ENCODE measurements around the gene NEK7.
"Not testable (repeated sequence)": the region's sequence is repeated elsewhere in the genome, so short reads cannot be mapped to it uniquely, and the experiment has no call there.

Gene NEK7

DNA sequence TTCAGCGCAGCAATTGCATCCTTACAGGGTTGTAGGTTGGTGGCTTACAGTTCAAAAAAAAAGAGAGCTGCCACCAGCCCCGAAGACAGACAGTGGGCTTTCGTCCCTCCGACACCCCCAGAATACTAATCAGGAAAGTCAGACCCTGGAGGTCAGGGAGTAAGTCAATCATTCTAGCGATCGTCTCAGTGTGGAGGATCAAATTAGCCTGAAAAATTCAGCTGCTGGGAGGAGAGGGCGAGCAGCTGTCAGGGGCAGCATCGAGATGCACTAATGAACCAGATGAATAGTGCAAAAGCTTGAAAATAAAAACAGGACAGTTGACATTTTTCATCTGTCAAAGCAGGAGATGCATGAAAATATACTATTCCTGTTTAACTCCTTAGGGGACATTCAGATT lies 138.4 kb downstream of the NEK7 start:
- Histone ChIP-seq H3K36me3 (ENCODE audit: control insufficient read depth in 2 of 2, insufficient read depth in 2 of 2, low read length in 2 of 2) (peaks cover 7% of the 10 kb centered on the region in 2 donors), H3K4me3 (ENCODE audit: low read length in 2 of 2) (no peak overlapping the region), H3K9ac (ENCODE audit: low read depth in 1 of 2, low read length in 2 of 2) (no peak overlapping the region), H3K9me3 (ENCODE audit: control insufficient read depth in 2 of 2, low read length in 2 of 2) (no peaks in the 10 kb centered on the region), H3K27ac (ENCODE audit: low read depth in 2 of 2, low read length in 2 of 2) (no peak overlapping the region), H3K27me3 (ENCODE audit: control insufficient read depth in 2 of 2, insufficient read depth in 2 of 2, low read length in 2 of 2) (no peaks in the 10 kb centered on the region), H3K4me1 (ENCODE audit: control insufficient read depth in 2 of 2, insufficient read depth in 2 of 2, low read length in 2 of 2) (no peaks in the 10 kb centered on the region)

DNA sequence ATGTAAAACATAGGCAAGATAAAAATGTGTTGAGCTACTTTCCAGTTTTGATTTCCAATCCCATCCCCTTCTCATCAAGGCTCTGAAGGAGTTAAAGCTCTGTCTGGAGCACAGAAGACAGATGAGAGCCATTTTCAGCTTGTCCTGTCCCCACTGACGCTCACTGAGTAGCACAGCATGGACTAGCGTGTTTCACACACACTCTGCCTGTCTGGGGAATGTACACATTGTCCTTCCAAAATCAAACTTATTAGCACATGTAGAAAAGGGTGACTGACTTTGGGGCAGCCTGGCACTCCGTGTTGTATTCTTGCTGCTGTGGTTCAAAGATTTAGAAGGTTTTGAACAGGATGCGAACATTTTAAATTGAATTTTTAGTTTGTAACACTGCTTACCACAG lies 139.2 kb downstream of the NEK7 start:
- Histone ChIP-seq H3K4me1 (ENCODE audit: control insufficient read depth in 2 of 2, insufficient read depth in 2 of 2, low read length in 2 of 2) (no peaks in the 10 kb centered on the region), H3K4me3 (ENCODE audit: low read length in 2 of 2) (no peak overlapping the region)

DNA sequence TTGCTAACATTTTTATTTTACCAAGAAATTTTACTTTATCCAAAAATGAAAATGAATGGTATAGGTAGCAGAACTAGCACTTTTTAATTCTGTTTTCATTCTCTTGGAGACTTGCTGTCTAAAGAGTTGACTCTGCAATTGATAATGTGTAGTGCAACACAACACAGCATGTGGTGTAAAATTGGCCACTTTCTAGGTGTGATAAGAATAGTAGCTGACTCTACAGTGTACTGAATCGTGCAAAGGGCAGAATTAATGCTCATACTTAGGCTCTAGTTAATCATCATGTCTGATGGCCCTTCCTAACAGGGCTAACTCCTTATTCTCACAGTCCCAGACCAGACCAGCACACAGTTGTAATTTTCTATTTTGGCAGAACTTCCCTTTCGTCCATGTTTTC lies 140.5 kb downstream of the NEK7 start:
- no peak overlapping the region for H3K27ac ChIP-seq (ENCODE audit: low read depth in 2 of 2, low read length in 2 of 2)
- H3K27me3 ChIP-seq (ENCODE audit: control insufficient read depth in 2 of 2, insufficient read depth in 2 of 2, low read length in 2 of 2), result no peaks in the 10 kb centered on the region
- H3K9ac ChIP-seq (ENCODE audit: low read depth in 1 of 2, low read length in 2 of 2), result no peak overlapping the region
- no peaks in the 10 kb centered on the region for H3K4me1 ChIP-seq (ENCODE audit: control insufficient read depth in 2 of 2, insufficient read depth in 2 of 2, low read length in 2 of 2)
- H3K4me3 ChIP-seq (ENCODE audit: low read length in 2 of 2), result no peak overlapping the region
- H3K9me3 ChIP-seq (ENCODE audit: control insufficient read depth in 2 of 2, low read length in 2 of 2), result no peaks in the 10 kb centered on the region
- H3K36me3 ChIP-seq (ENCODE audit: control insufficient read depth in 2 of 2, insufficient read depth in 2 of 2, low read length in 2 of 2), result peaks cover 7 to 9% of the 10 kb centered on the region in 2 donors

More for the DNA sequence above, 139.2 kb downstream of the NEK7 start:
- Histone ChIP-seq H3K9me3 (ENCODE audit: control insufficient read depth in 2 of 2, low read length in 2 of 2) (no peaks in the 10 kb centered on the region), H3K27me3 (ENCODE audit: control insufficient read depth in 2 of 2, insufficient read depth in 2 of 2, low read length in 2 of 2) (no peaks in the 10 kb centered on the region), H3K36me3 (ENCODE audit: control insufficient read depth in 2 of 2, insufficient read depth in 2 of 2, low read length in 2 of 2) (peaks cover 7 to 9% of the 10 kb centered on the region in 2 donors), H3K27ac (ENCODE audit: low read depth in 2 of 2, low read length in 2 of 2) (no peak overlapping the region), H3K9ac (ENCODE audit: low read depth in 1 of 2, low read length in 2 of 2) (no peak overlapping the region)

DNA sequence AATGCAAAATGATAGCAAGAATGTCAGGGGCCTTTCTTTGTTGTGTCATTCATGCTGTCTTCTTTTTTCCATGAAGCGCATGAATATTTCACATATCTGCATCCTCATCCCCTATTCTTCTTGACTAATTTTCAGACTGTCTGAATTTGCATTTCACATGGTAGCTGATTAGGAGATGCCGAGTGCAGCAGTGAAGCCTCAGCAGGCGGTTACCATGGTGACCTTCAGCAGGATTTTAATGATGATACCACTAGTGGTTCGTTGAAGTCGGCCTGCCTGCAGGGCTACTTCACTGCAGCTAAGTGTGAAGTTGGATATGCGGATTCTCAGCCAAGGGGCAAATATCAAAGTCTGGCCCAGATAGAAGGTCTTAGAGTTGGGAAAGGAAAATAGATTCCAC lies 141.8 kb downstream of the NEK7 start:
- no peaks in the 10 kb centered on the region for H3K27me3 ChIP-seq (ENCODE audit: control insufficient read depth in 2 of 2, insufficient read depth in 2 of 2, low read length in 2 of 2)
- H3K36me3 ChIP-seq (ENCODE audit: control insufficient read depth in 2 of 2, insufficient read depth in 2 of 2, low read length in 2 of 2), result peaks cover 9 to 12% of the 10 kb centered on the region in 2 donors
- H3K4me1 ChIP-seq (ENCODE audit: control insufficient read depth in 2 of 2, insufficient read depth in 2 of 2, low read length in 2 of 2), result no peaks in the 10 kb centered on the region
- no peaks in the 10 kb centered on the region for H3K9me3 ChIP-seq (ENCODE audit: control insufficient read depth in 2 of 2, low read length in 2 of 2)
- H3K27ac ChIP-seq (ENCODE audit: low read depth in 2 of 2, low read length in 2 of 2), result no peak overlapping the region
- no peak overlapping the region for H3K9ac ChIP-seq (ENCODE audit: low read depth in 1 of 2, low read length in 2 of 2)
- no peak overlapping the region for H3K4me3 ChIP-seq (ENCODE audit: low read length in 2 of 2)

- Histone ChIP-seq H3K36me3 (ENCODE audit: control insufficient read depth in 2 of 2, insufficient read depth in 2 of 2, low read length in 2 of 2) (peaks cover 5 to 12% of the 10 kb centered on the region in 2 donors), H3K9me3 (ENCODE audit: control insufficient read depth in 2 of 2, low read length in 2 of 2) (no peaks in the 10 kb centered on the region), H3K4me3 (ENCODE audit: low read length in 2 of 2) (no peak overlapping the region), H3K4me1 (ENCODE audit: control insufficient read depth in 2 of 2, insufficient read depth in 2 of 2, low read length in 2 of 2) (no peaks in the 10 kb centered on the region), H3K27ac (ENCODE audit: low read depth in 2 of 2, low read length in 2 of 2) (no peak overlapping the region), H3K9ac (ENCODE audit: low read depth in 1 of 2, low read length in 2 of 2) (no peak overlapping the region), H3K27me3 (ENCODE audit: control insufficient read depth in 2 of 2, insufficient read depth in 2 of 2, low read length in 2 of 2) (no peaks in the 10 kb centered on the region)
Observed at GRCh38 chr1:198300451-198300850, 143.7 kb downstream of the NEK7 start.

- no peaks in the 10 kb centered on the region for H3K9me3 ChIP-seq (ENCODE audit: control insufficient read depth in 2 of 2, low read length in 2 of 2)
- peaks cover 2 to 5% of the 10 kb centered on the region in 2 donors for H3K36me3 ChIP-seq (ENCODE audit: control insufficient read depth in 2 of 2, insufficient read depth in 2 of 2, low read length in 2 of 2)
Observed at GRCh38 chr1:198304431-198304830, 147.6 kb downstream of the NEK7 start.

DNA sequence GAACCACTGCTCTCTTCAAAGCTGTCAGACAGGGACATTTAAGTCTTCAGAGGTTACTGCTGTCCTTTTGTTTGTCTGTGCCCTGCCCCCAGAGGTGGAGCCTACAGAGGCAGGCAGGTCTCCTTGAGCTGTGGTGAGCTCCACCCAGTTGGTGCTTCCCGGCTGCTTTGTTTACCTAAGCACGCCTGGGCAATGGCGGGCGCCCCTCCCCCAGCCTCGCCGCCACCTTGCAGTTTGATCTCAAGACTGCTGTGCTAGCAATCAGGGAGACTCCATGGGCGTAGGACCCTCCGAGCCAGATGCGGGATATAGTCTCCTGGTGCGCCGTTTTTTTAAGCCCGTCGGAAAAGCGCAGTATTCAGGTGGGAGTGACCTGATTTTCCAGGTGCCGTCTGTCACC lies 158.0 kb downstream of the NEK7 start:
- not testable (repeated sequence) for H3K4me3 ChIP-seq (ENCODE audit: low read length in 2 of 2); H3K4me1 ChIP-seq (ENCODE audit: control insufficient read depth in 2 of 2, insufficient read depth in 2 of 2, low read length in 2 of 2); H3K27me3 ChIP-seq (ENCODE audit: control insufficient read depth in 2 of 2, insufficient read depth in 2 of 2, low read length in 2 of 2); H3K9ac ChIP-seq (ENCODE audit: low read depth in 1 of 2, low read length in 2 of 2); H3K27ac ChIP-seq (ENCODE audit: low read depth in 2 of 2, low read length in 2 of 2); H3K36me3 ChIP-seq (ENCODE audit: control insufficient read depth in 2 of 2, insufficient read depth in 2 of 2, low read length in 2 of 2); H3K9me3 ChIP-seq (ENCODE audit: control insufficient read depth in 2 of 2, low read length in 2 of 2)

More at GRCh38 chr1:198304431-198304830, 147.6 kb downstream of the NEK7 start:
- Histone ChIP-seq H3K4me1 (ENCODE audit: control insufficient read depth in 2 of 2, insufficient read depth in 2 of 2, low read length in 2 of 2) (no peaks in the 10 kb centered on the region), H3K27me3 (ENCODE audit: control insufficient read depth in 2 of 2, insufficient read depth in 2 of 2, low read length in 2 of 2) (no peaks in the 10 kb centered on the region), H3K4me3 (ENCODE audit: low read length in 2 of 2) (no peak overlapping the region), H3K27ac (ENCODE audit: low read depth in 2 of 2, low read length in 2 of 2) (no peak overlapping the region), H3K9ac (ENCODE audit: low read depth in 1 of 2, low read length in 2 of 2) (no peak overlapping the region)

GRCh38 chr1:198315331-198315730 lies 158.5 kb downstream of the NEK7 start:
- H3K4me3 ChIP-seq (ENCODE audit: low read length in 2 of 2); H3K27me3 ChIP-seq (ENCODE audit: control insufficient read depth in 2 of 2, insufficient read depth in 2 of 2, low read length in 2 of 2): not testable (repeated sequence)

GRCh38 chr1:198316546-198317100 lies 159.8 kb downstream of the NEK7 start:
- peaks cover 11 to 12% of the 10 kb centered on the region in 2 donors for H3K36me3 ChIP-seq (ENCODE audit: control insufficient read depth in 2 of 2, insufficient read depth in 2 of 2, low read length in 2 of 2)
- H3K27me3 ChIP-seq (ENCODE audit: control insufficient read depth in 2 of 2, insufficient read depth in 2 of 2, low read length in 2 of 2), result no peaks in the 10 kb centered on the region
- H3K4me3 ChIP-seq (ENCODE audit: low read length in 2 of 2), result no peak overlapping the region
- H3K9ac ChIP-seq (ENCODE audit: low read depth in 1 of 2, low read length in 2 of 2), result no peak overlapping the region
- no peak overlapping the region for H3K27ac ChIP-seq (ENCODE audit: low read depth in 2 of 2, low read length in 2 of 2)
- no peaks in the 10 kb centered on the region for H3K9me3 ChIP-seq (ENCODE audit: control insufficient read depth in 2 of 2, low read length in 2 of 2)
- H3K4me1 ChIP-seq (ENCODE audit: control insufficient read depth in 2 of 2, insufficient read depth in 2 of 2, low read length in 2 of 2), result no peaks in the 10 kb centered on the region

More at GRCh38 chr1:198315331-198315730, 158.5 kb downstream of the NEK7 start:
- H3K4me1 ChIP-seq (ENCODE audit: control insufficient read depth in 2 of 2, insufficient read depth in 2 of 2, low read length in 2 of 2); H3K36me3 ChIP-seq (ENCODE audit: control insufficient read depth in 2 of 2, insufficient read depth in 2 of 2, low read length in 2 of 2); H3K9me3 ChIP-seq (ENCODE audit: control insufficient read depth in 2 of 2, low read length in 2 of 2); H3K27ac ChIP-seq (ENCODE audit: low read depth in 2 of 2, low read length in 2 of 2); H3K9ac ChIP-seq (ENCODE audit: low read depth in 1 of 2, low read length in 2 of 2): not testable (repeated sequence)

DNA sequence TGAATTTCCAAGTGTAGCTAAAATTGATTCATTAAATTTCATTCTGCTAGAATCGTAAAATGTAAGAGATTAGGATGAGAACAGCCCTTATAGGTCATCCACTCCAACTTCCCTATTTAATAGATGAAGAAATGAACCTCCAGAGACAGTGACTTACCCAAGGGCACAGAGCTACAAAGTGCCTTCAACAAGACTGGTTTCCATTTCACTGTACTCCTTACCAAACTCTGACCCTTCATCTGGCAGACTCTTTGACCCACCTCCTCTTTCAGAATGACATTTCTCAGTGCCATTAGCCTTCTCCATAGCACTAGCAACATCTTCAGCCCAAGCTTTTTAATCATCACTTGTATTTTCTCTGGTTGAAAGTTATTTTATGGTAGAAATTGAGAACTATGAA lies 161.3 kb downstream of the NEK7 start:
- Histone ChIP-seq H3K9ac (ENCODE audit: low read depth in 1 of 2, low read length in 2 of 2) (no peak overlapping the region), H3K27ac (ENCODE audit: low read depth in 2 of 2, low read length in 2 of 2) (no peak overlapping the region), H3K36me3 (ENCODE audit: control insufficient read depth in 2 of 2, insufficient read depth in 2 of 2, low read length in 2 of 2) (peaks cover 11 to 12% of the 10 kb centered on the region in 2 donors), H3K4me1 (ENCODE audit: control insufficient read depth in 2 of 2, insufficient read depth in 2 of 2, low read length in 2 of 2) (no peaks in the 10 kb centered on the region), H3K27me3 (ENCODE audit: control insufficient read depth in 2 of 2, insufficient read depth in 2 of 2, low read length in 2 of 2) (no peaks in the 10 kb centered on the region), H3K4me3 (ENCODE audit: low read length in 2 of 2) (no peak overlapping the region), H3K9me3 (ENCODE audit: control insufficient read depth in 2 of 2, low read length in 2 of 2) (no peaks in the 10 kb centered on the region)

- H3K36me3 ChIP-seq (ENCODE audit: control insufficient read depth in 2 of 2, insufficient read depth in 2 of 2, low read length in 2 of 2), result peaks cover 9 to 12% of the 10 kb centered on the region in 2 donors
- H3K4me1 ChIP-seq (ENCODE audit: control insufficient read depth in 2 of 2, insufficient read depth in 2 of 2, low read length in 2 of 2), result no peaks in the 10 kb centered on the region
- no peaks in the 10 kb centered on the region for H3K27me3 ChIP-seq (ENCODE audit: control insufficient read depth in 2 of 2, insufficient read depth in 2 of 2, low read length in 2 of 2)
- H3K27ac ChIP-seq (ENCODE audit: low read depth in 2 of 2, low read length in 2 of 2), result no peak overlapping the region
- H3K9ac ChIP-seq (ENCODE audit: low read depth in 1 of 2, low read length in 2 of 2), result no peak overlapping the region
- no peaks in the 10 kb centered on the region for H3K9me3 ChIP-seq (ENCODE audit: control insufficient read depth in 2 of 2, low read length in 2 of 2)
- H3K4me3 ChIP-seq (ENCODE audit: low read length in 2 of 2), result no peak overlapping the region
Observed at GRCh38 chr1:198320759-198321158, 164.0 kb downstream of the NEK7 start.
